NCI-H1417 (cell line): ENCODE data around the gene BICC1.

ENCODE experiments used
- DNase-seq, 3 experiments: peaks; one replicate each; lab custom pipeline; 2025; lab: John Stamatoyannopoulos, UW

Gene BICC1

DNA sequence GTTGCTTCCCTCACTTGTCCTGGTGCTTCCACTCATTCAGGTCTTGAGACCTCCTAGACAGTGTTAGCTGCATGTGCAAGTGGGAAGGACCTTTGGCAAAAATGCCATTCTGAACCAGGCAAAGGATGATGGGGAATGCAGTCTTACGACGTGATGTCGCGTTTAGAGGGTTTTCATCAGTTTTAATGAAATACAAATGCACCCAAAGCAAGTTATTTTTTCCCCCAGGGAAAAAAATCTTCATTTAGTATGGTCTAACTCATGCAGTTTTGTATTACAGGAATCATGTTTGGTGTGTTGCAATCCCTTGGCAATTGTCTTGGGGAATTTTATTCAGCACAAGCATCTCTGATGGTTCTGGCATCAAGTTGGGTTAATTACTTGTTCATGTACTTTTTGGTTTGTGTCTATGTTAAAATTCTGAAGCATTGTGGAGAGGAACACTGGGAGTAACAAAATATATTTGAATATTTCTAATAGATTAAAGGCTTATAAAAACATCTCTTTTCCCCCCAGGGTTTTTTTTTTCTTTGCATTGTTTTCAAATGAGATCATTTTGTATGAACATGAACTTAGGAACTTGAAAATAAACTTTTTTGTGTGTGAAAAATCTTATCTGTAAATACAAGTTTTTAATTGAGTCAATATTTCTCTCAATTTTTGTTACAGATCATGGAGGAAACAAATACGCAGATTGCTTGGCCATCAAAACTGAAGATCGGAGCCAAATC lies 188.9 kb downstream of the BICC1 start:
- no peak for DNase-seq

DNA sequence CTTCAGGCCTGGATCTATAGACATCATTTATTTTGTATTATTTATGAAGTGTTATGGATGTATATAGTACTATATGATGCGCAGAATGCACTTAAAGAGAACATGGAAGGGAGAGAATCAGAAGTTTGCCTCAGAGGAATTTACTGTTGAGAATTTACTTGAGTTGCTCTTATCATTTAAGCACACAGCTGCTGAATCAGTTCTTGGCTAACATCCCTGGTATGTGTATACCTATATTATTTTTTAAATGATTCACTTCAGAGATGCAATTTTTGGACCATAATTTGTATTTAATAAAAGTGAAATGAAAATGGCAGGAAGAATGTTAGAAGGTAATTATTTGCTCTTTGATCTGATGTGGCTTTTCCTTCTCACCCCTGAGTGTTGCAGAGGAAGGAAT lies 191.6 kb downstream of the BICC1 start:
- DNase-seq: no peak

DNA sequence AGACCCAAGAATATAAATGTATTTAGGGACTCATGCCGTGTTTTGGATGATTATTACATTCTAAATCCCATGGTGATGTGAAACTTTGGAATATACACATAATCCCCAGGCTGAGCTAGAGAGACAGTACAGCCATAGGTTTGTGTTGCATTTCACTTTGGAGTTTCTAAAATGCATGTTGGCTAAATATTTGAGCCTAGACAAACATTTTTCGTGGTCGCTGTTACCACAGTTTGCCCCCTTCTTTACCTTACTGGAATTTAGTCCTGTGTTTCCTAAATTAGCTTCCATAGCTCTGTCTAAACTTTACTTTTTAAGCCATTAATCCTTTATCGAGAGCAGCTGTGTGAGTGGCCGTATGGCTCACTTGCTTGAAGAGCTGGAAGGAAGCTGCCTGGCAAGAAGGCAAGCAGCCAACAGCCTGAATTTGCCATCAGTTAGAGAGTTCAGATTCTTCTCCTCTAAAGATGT lies 192.0 kb downstream of the BICC1 start:
- DNase-seq: no peak

DNA sequence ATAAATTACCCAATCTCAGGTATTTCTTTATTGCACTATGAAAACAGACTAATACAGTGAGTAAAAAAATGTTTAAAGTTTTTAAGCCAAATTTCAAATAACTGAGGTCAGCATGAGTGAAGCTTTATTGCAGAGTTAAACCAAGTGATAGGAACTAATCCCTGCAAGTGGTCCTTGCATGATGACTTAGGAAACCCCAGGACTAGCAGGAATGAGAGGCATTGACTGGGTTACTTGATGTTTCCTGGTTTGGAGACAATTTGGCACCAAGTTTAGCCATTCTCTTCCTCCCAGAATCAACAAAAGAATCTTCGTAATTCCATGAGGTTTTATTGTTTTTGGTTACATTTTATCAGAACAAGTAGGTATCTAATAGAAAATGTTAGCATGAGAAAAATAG lies 194.2 kb downstream of the BICC1 start:
- DNase-seq: no peak

DNA sequence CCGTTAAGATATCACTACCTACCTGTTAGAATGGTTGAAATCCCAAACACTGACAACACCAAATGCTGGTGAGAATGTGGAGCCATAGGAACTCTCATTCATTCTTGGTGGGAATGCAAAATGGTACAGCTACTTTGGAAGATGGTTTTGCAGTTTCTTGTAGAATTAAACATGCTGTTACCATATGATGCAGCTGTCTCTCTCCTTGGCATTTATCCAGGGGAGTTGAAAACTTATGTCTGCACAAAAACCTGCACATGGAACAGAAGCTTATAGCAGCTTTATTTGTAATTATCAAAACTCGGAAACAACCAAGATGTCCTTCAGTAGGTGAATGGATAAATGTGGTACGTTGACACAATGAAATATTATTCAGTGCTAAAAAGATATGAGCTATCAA lies 199.5 kb downstream of the BICC1 start:
- no peak for DNase-seq

DNA sequence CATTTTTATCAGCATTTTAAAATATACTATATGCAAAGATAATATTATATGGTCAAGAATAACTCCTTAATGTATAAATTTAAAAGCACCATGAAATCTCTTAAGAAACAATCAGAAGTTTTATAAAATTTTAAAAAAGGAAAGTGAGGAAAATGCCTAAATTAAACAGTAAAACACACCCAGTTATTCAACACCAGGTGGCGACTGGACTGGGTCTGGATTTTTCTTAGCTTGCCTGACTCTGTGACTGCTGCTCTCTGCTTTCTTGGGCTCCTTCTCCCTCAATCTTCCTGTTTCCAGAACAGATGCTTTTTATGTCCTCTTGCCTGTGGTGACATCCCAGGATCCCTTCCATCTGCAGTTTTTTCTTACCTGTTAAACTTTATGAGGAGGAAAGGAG lies 200.3 kb downstream of the BICC1 start:
- no peak for DNase-seq

DNA sequence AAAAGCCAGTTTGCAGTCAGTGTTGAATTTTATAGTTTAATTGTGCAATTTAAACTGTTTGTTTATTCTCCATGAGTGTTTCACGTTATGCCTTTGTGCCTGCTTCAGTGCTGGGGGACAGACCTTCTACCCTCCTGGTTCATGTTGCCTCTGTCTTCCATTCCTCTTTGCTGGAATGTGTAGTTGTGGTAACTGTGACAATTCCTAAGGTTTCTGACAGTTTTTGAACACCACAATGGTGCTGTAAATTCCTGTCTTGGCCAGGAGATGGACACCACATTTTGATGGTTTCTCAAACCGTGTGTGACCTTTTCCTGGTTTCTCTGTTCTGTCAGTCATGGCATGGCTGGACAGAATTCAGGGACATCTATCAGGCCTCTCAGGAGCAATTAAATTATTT lies 201.7 kb downstream of the BICC1 start:
- no peak for DNase-seq

DNA sequence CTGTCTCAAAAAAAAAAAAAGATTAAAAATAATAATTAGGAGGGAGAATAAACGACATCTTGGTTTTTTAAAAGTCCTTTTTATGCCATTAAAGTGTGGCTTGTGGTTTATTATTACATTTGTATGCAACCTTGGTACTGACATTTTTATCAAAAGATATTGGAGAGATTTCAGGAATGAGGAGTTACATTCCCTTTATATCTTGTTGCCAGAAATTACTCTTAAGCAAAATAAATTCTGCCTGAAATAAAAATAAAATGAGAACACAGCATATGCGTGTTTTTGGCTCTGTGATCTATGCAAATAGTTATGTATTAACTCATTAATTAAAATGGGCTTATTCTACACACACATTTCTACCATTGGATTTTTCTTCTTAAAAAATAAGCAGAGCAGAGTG lies 202.4 kb downstream of the BICC1 start:
- DNase-seq: no peak

DNA sequence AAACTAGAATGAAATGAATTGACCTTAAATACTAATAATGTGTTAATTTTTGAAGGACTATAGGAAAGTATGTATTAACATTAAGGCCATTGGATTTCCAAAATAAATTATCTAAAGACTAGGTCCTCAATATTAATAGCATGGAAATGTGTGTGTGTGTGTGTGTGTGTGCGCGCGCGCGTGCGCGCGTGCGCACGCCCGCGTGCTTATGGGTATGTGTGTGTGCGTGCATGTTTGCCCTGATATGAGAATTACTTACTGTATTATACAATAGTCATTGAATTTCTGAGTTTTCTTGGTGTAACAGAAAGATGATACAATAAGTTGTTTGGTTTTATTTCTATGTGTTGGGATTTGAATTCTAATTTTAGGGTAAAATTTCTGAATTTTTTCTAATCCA lies 205.9 kb downstream of the BICC1 start:
- no peak for DNase-seq

DNA sequence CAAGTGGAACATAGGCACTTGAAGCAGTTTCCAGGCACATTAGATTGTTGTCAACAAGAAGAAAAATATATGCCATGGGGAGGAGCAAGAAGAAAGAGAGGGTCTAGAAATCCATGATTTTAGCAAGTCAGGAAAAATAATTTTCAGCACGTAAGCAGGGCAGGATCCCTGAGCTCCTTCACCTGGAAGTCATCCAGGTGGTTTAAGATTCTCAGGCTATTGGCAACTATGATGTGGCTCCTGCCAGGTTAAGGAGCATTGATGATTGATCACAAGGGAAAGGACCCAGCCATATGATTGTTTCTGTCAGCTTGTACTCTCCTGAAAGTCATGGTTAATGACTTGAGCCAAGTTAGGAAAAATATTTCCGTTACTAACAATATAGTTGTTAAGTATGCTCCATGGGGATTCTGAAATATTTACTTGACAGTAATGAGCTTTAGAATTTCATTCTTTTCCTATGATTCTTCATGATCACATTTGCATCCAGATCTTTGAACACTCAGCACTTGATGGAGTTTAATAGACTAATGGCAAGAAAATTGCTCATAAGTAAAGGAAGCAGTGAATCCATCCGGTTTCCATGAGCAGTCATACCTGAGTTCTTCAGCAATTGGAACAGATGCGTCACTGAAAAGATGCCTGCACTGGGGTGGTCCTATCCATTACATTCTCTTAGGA lies 209.1 kb downstream of the BICC1 start:
- DNase-seq: no peak

DNA sequence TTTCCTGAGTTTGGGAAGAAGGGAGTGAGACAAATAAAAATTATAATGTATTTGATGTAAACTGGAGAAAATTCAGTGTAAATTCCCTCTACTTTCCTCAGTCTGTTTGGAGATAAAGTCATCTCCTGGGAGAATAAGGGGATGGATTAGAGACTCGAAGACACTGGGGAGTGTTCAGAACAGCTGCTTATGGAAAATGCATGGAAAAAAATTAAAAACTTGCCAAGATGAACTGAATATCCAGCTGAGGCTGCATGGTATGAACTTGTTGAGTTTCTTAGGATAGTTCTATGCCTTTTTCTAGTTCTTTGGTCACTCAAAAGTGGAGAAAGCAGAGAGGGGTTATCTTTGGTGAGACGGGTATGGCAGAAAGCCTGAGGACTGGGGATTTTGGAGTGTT lies 210.5 kb downstream of the BICC1 start:
- no peak for DNase-seq

DNA sequence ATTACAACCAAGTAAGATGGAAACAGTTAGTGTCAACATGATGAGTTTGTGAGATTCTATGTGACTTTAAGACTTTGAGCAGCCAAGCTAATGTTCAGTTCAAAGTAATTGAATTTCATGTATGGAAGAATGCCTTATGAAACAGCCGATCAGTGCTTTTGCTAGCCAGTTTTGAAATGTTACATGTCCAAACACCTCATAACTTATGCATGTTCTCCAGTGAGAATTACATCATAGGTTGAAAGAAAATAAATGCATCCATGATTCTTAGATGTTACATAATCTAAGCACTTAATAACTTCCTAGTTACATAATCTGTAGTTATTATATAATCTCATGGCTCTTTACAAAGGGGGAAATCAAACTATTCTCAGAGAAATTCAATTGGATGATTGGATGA lies 211.3 kb downstream of the BICC1 start:
- DNase-seq: no peak

DNA sequence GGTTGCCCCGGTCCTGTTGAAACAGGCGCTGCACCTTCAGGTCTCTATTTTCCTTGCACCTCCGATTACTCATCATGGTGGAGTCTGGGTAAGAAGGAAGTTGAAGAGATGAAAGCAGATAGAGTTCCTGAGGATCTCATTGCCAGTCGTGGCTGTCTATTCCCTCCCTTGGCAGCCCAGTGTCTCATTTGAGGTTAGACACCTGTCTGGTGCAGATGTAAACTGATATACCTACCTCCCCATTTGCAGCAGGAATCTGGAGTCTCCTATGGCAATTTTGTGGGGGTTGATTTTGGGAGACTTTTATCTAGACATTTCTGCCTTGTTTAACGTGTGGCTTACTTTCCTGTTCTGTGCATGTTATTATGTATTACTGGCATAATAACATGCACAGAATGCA lies 212.1 kb downstream of the BICC1 start:
- DNase-seq: no peak

DNA sequence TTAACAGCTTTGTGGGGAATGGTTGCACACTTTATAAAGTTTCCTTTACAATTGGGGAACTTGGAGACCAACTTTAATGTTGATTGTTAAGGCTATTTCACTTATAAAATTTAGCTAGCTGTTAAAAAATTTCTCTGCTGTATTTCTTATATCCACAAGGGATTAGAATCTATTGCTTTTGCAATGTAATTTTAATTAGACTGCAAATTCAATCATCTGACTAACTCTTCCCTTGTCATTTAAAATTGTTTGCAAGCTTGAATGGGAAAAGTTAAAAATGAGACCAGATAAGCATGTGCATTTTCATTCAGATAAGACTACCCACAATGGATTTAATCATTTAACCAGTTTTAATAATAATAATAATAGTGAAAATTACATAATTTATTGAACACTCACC lies 213.2 kb downstream of the BICC1 start:
- no peak for DNase-seq

DNA sequence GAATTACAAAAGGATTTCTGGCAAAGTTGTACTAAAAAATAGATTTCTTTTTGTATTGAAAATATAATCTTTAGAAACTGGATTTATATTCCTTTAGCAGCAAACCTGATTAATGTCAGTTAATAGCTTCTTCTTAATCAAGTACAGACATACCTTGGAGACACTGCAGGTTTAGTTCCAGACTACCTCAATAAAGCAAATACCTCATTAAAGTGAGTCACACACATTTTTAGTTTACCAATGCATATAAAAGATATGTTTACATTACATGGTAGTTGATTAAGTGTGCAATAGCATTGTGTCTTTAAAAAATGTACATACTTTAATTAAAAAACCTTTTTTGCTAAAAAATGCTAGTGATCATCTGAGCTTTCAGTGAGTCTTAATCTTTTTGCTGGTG lies 215.0 kb downstream of the BICC1 start:
- no peak for DNase-seq

DNA sequence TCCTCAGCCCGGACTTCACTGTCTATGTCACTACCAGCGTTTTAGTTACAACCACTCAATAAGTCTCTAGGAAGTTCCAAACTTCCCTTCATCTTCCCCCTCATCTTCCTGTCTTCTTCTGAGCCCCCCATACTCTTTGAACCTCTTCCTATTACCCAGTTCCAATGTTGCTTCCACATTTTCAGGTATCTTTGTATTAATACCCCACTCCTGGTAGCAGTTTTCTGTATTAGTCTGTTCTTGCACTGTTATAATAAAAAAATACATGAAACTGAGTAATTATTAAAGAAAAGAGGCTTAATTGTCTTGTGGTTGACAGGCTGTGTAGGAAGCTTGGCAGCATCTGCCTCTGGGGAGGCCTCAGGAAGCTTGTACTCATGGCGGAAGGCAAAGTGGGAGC lies 218.6 kb downstream of the BICC1 start:
- DNase-seq: no peak

DNA sequence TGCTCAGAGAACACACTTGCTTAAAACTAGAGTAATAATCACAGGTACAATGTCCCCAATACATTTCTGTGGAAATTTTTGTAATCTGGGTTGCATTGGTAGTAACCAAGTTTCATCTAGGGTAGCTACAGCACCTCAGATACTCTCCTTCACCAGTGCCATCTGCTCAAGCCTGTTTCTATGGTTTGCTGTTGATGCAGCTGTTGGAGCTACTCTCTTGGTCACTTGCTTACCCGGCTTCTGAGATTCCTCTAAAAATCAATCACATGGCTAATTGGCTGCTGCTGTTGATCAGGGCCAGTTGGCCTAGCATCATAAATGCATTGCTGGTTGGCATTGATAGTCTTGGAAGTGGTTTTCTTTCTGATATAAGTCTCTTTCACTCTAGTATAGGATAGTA lies 220.8 kb downstream of the BICC1 start:
- DNase-seq: no peak

DNA sequence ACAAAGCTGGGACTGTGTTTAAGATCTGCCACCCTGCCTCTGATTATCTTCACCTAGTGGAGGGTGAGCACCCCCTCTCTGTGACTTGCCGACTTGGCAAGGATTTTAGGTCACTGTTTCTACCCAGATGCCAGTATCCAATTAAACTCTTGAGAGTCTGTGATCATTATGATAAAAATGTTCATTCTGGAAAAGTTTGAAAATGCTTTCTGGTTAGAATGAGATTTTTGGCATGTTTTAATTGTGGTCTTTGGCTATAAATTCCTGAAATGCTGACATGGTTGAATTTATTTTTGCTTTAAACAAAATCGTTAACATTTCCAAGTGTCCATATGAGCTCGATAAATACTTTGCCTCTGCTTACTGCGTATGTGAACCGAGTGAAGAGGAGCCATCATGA lies 221.4 kb downstream of the BICC1 start:
- no peak for DNase-seq

DNA sequence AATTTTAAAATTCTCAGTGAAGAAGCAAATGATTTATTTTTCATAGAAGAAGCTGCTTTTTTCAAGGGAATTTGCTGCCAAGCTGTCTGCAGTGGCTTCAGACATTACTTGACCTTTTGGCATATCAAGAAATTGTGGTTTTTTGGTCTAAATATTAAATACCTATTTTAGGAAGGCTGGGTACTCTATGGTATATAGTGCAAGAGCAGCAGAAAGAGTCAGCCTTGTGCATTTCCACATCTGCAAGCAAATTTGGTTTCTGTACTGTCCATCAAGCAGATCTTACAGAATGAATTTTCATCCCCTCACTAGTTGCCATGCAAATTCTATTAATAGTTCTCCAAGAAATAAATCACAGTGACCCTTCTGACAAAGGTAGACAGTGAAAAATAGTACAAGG lies 222.0 kb downstream of the BICC1 start:
- no peak for DNase-seq

DNA sequence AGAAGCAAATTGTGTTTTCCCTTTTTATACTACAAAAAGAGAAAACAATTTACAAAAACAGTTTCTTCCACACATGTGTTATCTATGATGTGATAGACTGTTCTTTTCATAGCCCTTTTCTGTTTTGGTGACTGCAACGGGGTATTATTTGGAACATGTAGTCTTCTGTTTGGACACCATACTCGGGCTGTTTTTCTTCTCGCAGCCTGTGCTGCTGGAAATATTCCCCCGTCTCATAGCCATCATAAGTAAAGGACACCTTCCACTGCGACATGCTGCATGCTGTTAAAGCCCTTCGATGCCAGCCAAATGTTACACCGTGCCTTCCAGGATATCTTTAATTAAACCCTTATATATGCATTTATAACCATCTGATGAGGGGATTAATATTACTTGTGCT lies 222.4 kb downstream of the BICC1 start:
- no peak for DNase-seq

DNA sequence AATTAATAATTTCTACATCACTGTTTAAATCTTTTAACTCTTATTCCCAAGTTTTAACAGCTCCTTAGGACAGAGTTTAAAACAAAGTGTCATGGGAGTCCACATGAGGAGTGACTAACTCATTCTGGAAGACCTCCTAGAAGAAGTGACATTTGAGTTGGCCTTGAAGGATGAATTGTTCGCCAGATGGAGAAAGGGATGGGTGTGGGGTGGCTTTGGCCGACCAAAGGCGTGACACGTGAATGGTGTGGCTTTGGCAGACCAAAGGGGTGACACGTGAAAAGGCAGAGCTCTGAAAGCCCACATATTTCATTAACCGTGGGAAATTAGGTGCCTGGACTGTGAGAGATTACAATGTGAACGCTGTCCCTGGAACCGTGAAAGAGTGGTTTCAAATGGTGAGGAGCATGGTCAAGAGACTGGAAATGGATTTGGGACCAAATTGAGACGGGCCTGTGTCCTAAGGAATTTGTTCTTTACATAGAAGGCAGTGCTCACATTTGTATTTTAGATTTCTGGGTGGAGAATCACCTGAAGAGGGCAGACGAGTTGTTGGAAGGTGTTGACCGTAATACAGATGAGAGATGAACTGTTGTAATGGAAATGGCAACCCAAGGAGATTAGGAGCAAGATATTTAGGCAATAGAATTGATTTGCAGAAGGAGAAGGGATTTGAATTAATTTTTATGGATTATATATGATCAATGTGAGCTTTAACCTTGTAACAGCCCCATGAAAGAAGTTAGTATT lies 228.1 kb downstream of the BICC1 start:
- DNase-seq: no peak

DNA sequence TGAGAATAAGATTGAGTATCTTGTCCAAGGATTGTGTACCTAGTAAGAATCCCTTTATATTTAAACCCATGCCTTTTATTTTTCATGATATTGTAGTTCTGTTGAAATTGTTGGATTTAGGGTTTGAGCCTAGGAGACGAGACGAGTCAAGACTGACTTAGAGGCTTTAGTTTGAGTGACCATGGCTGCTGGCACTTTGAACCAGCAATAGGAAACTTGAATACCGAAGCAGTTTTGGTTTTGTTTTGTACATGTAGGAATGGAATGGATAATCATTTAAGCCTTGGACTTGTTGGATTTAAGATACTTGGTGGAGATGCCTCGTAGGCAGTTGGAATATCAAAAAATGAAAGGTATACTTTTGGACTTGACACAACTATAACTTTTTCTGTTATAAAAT lies 229.0 kb downstream of the BICC1 start:
- DNase-seq: no peak

DNA sequence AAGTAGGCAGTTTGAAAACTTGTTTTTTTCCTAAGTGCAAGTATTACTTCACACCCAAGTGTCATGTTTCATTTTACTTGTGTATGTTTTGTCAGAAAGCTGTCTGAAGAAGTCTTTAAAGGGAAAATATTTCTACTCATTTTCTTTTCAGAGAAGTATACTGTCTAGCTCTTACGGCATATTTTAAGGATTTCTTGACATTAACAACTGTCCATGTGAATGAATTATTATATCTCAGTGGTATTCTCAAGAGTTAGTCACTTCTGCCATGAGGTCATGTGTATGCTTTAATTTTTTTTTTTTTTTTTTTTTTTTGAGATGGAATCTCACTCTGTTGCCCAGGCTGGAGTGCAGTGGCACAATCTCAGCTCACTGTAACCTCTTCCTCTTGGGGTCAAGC lies 229.5 kb downstream of the BICC1 start:
- DNase-seq: no peak
